Left renal cortex interstitium (tissue), 4 donors: ENCODE data around the gene ZBTB42. TPM values are rescaled to one million over a fixed set of nuclear protein-coding genes. Genes with fewer than 3 reads are reported as not detected.

Source experiments
- DNase-seq, 4 donors: peaks; one replicate each; pipeline ENCODE4 v3.0.0-alpha.2; 2013; ENCODE audit warnings: low read depth in 4 of 4, low spot score in 2 of 4, missing footprints in 1 of 4
- polyA plus RNA-seq, 4 donors: library from polyadenylated mRNA; unstranded; fragments of 120-200 nt; gene quantifications; one replicate each; pipeline ENCODE4 v1.2.1, GENCODE V29; 2013; ENCODE audit not compliant: insufficient read length in 4 of 4

The ZBTB42 gene
- polyA plus RNA-seq, 4 donors: 4.1 to 5.9 (median 4.5) TPM

GRCh38 chr14:104768437-104769323, 32.2 kb upstream of the ZBTB42 start:
- peak in 3 of 4 donors; percentile 63 to 73 (median 69) for DNase-seq

GRCh38 chr14:104769324-104770071, 31.4 kb upstream of the ZBTB42 start:
- DNase-seq: no peak

- no peak for DNase-seq
Observed at GRCh38 chr14:104770072-104770579, 30.8 kb upstream of the ZBTB42 start.

- no peak for DNase-seq
Observed at GRCh38 chr14:104770851-104771272, 30.0 kb upstream of the ZBTB42 start.

- no peak for DNase-seq
Observed at GRCh38 chr14:104771374-104771773, 29.5 kb upstream of the ZBTB42 start.

GRCh38 chr14:104771918-104772706, 28.8 kb upstream of the ZBTB42 start:
- no peak for DNase-seq

GRCh38 chr14:104772707-104773504, 28.0 kb upstream of the ZBTB42 start:
- no peak for DNase-seq

- DNase-seq: no peak
Observed at GRCh38 chr14:104773505-104774452, 27.1 kb upstream of the ZBTB42 start.

- no peak for DNase-seq
Observed at GRCh38 chr14:104774453-104775072, 26.3 kb upstream of the ZBTB42 start.

GRCh38 chr14:104775073-104775489, 25.8 kb upstream of the ZBTB42 start:
- DNase-seq: no peak

GRCh38 chr14:104776481-104776880, 24.4 kb upstream of the ZBTB42 start:
- no peak for DNase-seq

GRCh38 chr14:104776961-104777807, 23.7 kb upstream of the ZBTB42 start:
- DNase-seq: no peak

- no peak for DNase-seq
Observed at GRCh38 chr14:104777808-104778249, 23.1 kb upstream of the ZBTB42 start.

- DNase-seq: no peak
Observed at GRCh38 chr14:104778694-104779331, 22.1 kb upstream of the ZBTB42 start.

- no peak for DNase-seq
Observed at GRCh38 chr14:104779776-104780512, 21.0 kb upstream of the ZBTB42 start.

- DNase-seq: no peak
Observed at GRCh38 chr14:104780513-104781030, 20.3 kb upstream of the ZBTB42 start.
